A549 (cell line): Measurements from ENCODE around the gene IER5L.

Experiments used
- HOXA7 ChIP-seq: fragments of 250-450 bp; sonication (Bioruptor Pico); IDR thresholded peaks from 2 replicates; pipeline ENCODE4 v1.5.0; 2020; ENCODE audit warnings: mild to moderate bottlenecking, moderate library complexity
- POLR2A ChIP-seq: IDR thresholded peaks from 2 replicates; pipeline ENCODE4 v1.6.1; 2012; ENCODE audit warnings: mild to moderate bottlenecking, low read length
- RARB ChIP-seq: fragments of 250-450 bp; sonication (Bioruptor Pico); IDR thresholded peaks from 2 replicates; pipeline ENCODE4 v1.8.0; 2021; ENCODE audit warnings: mild to moderate bottlenecking, moderate library complexity
- RFX5 ChIP-seq: fragments of 450-650 bp; IDR thresholded peaks from 2 replicates; pipeline ENCODE4 v1.7.1; 2014; ENCODE audit warnings: antibody characterized with exemption, mild to moderate bottlenecking, moderate library complexity
- SREBF2 ChIP-seq: fragments of 450-650 bp; IDR thresholded peaks from 2 replicates; pipeline ENCODE4 v1.6.1; 2014; ENCODE audit warnings: mild to moderate bottlenecking, moderate library complexity
- TF ChIP-seq, protein P1 (sequence below): fragments of >200 bp; sonication (Bioruptor Twin); formaldehyde crosslinking; IDR thresholded peaks from 3 replicates; pipeline ENCODE4 v1.5.1; 2016
- TF ChIP-seq, protein P2 (sequence below): fragments of 200-600 bp; sonication (generic); IDR thresholded peaks from 2 replicates; pipeline ENCODE4 v1.6.1; 2016; ENCODE audit warnings: antibody characterized with exemption, mild to moderate bottlenecking, moderate library complexity

DNA sequence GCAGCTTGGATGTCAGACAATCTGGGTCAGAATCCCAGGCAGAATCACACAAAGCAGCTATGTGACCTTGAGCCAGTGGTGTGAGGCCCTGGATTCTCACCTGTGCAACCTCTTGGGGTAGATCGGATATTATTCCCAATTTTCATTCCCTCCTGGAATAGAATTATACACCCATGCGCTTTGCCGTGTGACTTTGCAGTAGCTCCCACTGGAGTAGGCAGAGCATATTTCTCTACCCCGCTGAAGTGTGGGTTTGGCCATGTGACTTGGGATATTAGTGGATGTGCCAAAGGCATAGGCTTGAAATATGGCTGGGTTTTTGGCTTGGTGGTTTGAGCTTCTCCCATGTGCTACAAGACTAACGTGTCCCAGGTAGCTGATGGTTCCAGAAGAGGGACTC lies 35.5 kb upstream of the IER5L start:
- TF ChIP-seq, protein P1, sequence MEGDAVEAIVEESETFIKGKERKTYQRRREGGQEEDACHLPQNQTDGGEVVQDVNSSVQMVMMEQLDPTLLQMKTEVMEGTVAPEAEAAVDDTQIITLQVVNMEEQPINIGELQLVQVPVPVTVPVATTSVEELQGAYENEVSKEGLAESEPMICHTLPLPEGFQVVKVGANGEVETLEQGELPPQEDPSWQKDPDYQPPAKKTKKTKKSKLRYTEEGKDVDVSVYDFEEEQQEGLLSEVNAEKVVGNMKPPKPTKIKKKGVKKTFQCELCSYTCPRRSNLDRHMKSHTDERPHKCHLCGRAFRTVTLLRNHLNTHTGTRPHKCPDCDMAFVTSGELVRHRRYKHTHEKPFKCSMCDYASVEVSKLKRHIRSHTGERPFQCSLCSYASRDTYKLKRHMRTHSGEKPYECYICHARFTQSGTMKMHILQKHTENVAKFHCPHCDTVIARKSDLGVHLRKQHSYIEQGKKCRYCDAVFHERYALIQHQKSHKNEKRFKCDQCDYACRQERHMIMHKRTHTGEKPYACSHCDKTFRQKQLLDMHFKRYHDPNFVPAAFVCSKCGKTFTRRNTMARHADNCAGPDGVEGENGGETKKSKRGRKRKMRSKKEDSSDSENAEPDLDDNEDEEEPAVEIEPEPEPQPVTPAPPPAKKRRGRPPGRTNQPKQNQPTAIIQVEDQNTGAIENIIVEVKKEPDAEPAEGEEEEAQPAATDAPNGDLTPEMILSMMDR = no peak
- TF ChIP-seq HOXA7 = no peak
- no peak for TF ChIP-seq SREBF2
- no peak for TF ChIP-seq RFX5
- no peak for TF ChIP-seq POLR2A
- no peak for TF ChIP-seq RARB
- TF ChIP-seq, protein P2, sequence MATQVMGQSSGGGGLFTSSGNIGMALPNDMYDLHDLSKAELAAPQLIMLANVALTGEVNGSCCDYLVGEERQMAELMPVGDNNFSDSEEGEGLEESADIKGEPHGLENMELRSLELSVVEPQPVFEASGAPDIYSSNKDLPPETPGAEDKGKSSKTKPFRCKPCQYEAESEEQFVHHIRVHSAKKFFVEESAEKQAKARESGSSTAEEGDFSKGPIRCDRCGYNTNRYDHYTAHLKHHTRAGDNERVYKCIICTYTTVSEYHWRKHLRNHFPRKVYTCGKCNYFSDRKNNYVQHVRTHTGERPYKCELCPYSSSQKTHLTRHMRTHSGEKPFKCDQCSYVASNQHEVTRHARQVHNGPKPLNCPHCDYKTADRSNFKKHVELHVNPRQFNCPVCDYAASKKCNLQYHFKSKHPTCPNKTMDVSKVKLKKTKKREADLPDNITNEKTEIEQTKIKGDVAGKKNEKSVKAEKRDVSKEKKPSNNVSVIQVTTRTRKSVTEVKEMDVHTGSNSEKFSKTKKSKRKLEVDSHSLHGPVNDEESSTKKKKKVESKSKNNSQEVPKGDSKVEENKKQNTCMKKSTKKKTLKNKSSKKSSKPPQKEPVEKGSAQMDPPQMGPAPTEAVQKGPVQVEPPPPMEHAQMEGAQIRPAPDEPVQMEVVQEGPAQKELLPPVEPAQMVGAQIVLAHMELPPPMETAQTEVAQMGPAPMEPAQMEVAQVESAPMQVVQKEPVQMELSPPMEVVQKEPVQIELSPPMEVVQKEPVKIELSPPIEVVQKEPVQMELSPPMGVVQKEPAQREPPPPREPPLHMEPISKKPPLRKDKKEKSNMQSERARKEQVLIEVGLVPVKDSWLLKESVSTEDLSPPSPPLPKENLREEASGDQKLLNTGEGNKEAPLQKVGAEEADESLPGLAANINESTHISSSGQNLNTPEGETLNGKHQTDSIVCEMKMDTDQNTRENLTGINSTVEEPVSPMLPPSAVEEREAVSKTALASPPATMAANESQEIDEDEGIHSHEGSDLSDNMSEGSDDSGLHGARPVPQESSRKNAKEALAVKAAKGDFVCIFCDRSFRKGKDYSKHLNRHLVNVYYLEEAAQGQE = no peak
